Activated CD8-positive, alpha-beta memory T cell treated with anti-CD3 and anti-CD28 coated beads for 36 hours (primary cell): ENCODE measurements around the gene POMT2. TPM values are rescaled to one million over a fixed set of nuclear protein-coding genes. Genes with fewer than 3 reads are reported as not detected.
"Not testable (repeated sequence)": the region's sequence is repeated elsewhere in the genome, so short reads cannot be mapped to it uniquely, and the experiment has no call there.

ENCODE experiments used
- CTCF ChIA-PET: fragments of 350-600 bp; sonication (Branson Sonifier 250); formaldehyde crosslinking; loops from one replicate; lab custom pipeline; 2021; ENCODE audit warnings: antibody characterized with exemption; lab: Charles Lee
- POLR2A ChIA-PET: fragments of 350-600 bp; sonication (Branson Sonifier 250); formaldehyde crosslinking; loops from one replicate; lab custom pipeline; 2021; ENCODE audit warnings: antibody characterized with exemption; lab: Charles Lee
- total RNA-seq, 2 experiments: library from RNA; stranded (reverse); gene quantifications; one replicate each; pipeline ENCODE4 v1.2.3, GENCODE V29; 2021

Gene POMT2
- total RNA-seq, 2 experiments from 2014 or later: 23.7 to 26.5 TPM

- POLR2A ChIA-PET: no interaction called here
- CTCF ChIA-PET: interaction anchor here (0.6 to 1.7 kb wide), 2 partner anchors 14 to 22 kb away, joined by 3 to 6 read pairs; no protein-coding TSS in a partner anchor
These were observed 9.2 kb upstream of the POMT2 start for GRCh38 chr14:77329872-77330271.

- POLR2A ChIA-PET: no interaction called here
- CTCF ChIA-PET: interaction anchor here (1.5 kb wide), 1 partner anchor 26 kb away, joined by 6 read pairs; no protein-coding TSS in a partner anchor
These were observed 6.4 kb upstream of the POMT2 start for GRCh38 chr14:77327111-77327510.

- ChIA-PET POLR2A (no interaction called here), CTCF (interaction anchor here (1.5 kb wide), 1 partner anchor 25 kb away, joined by 6 read pairs; no protein-coding TSS in a partner anchor)
These were observed 5.0 kb upstream of the POMT2 start for GRCh38 chr14:77325746-77326094.

GRCh38 chr14:77324816-77325745, 4.4 kb upstream of the POMT2 start:
- ChIA-PET POLR2A (no interaction called here), CTCF (no interaction called here)

GRCh38 chr14:77324289-77324688, 3.6 kb upstream of the POMT2 start:
- ChIA-PET POLR2A (no interaction called here), CTCF (interaction anchor here (0.7 kb wide), 1 partner anchor 174 kb away, joined by 3 read pairs; no protein-coding TSS in a partner anchor)

GRCh38 chr14:77323571-77323970, 2.9 kb upstream of the POMT2 start:
- POLR2A ChIA-PET: no interaction called here
- CTCF ChIA-PET: no interaction called here

- ChIA-PET CTCF (no interaction called here), POLR2A (interaction anchor here (0.6 kb wide), 1 partner anchor 293 kb away, joined by 4 read pairs; no protein-coding TSS in a partner anchor)
These were observed 2.3 kb upstream of the POMT2 start for GRCh38 chr14:77322951-77323350.

- CTCF ChIA-PET: interaction anchor here (1.3 kb wide), 1 partner anchor 21 kb away, joined by 5 read pairs; no protein-coding TSS in a partner anchor
- POLR2A ChIA-PET: interaction anchor here (0.6 to 2.3 kb wide), 5 partner anchors 19 to 293 kb away, joined by 3 to 12 read pairs (median 4); partner anchors contain the start of genes SAMD15 and TMED8
These were observed 1.7 kb upstream of the POMT2 start for GRCh38 chr14:77322250-77322902.

- ChIA-PET POLR2A (no interaction called here), CTCF (interaction anchor here (1.4 kb wide), 1 partner anchor 18 kb away, joined by 5 read pairs; no protein-coding TSS in a partner anchor)
These were observed 1.3 kb downstream of the POMT2 start for GRCh38 chr14:77319422-77319821.

- POLR2A ChIA-PET: not testable (repeated sequence)
- CTCF ChIA-PET: interaction anchor here (0.7 kb wide), 1 partner anchor 52 kb away, joined by 3 read pairs; no protein-coding TSS in a partner anchor
These were observed 1.9 kb downstream of the POMT2 start for GRCh38 chr14:77318756-77319155.

GRCh38 chr14:77318006-77318553, 2.6 kb downstream of the POMT2 start:
- ChIA-PET POLR2A (no interaction called here), CTCF (interaction anchor here (0.6 to 3.3 kb wide), 2 partner anchors 77 to 165 kb away, joined by 3 to 24 read pairs; no protein-coding TSS in a partner anchor)

GRCh38 chr14:77316872-77317301, 3.8 kb downstream of the POMT2 start:
- POLR2A ChIA-PET: interaction anchor here (0.6 kb wide), 1 partner anchor 1063 kb away, joined by 3 read pairs; no protein-coding TSS in a partner anchor
- CTCF ChIA-PET: interaction anchor here (0.6 to 3.3 kb wide), 7 partner anchors 10 to 164 kb away, joined by 3 to 53 read pairs (median 5); no protein-coding TSS in a partner anchor

- ChIA-PET CTCF (interaction anchor here (0.6 to 3.3 kb wide), 17 partner anchors 9 to 443 kb away, joined by 3 to 53 read pairs (median 4); partner anchors contain the start of gene ZDHHC22), POLR2A (interaction anchor here (1.0 to 1.3 kb wide), 2 partner anchors 13 to 61 kb away, joined by 4 to 5 read pairs; partner anchors contain the start of gene TMED8)
These were observed 4.5 kb downstream of the POMT2 start for GRCh38 chr14:77316195-77316505.

GRCh38 chr14:77314539-77315457, 5.9 kb downstream of the POMT2 start:
- ChIA-PET CTCF (interaction anchor here (0.6 to 3.3 kb wide), 10 partner anchors 12 to 442 kb away, joined by 3 to 53 read pairs (median 4); partner anchors contain the start of gene ZDHHC22), POLR2A (interaction anchor here (1.3 kb wide), 1 partner anchor 12 kb away, joined by 5 read pairs; no protein-coding TSS in a partner anchor)

GRCh38 chr14:77314043-77314442, 6.6 kb downstream of the POMT2 start:
- ChIA-PET POLR2A (no interaction called here), CTCF (no interaction called here)

- POLR2A ChIA-PET: no interaction called here
- CTCF ChIA-PET: interaction anchor here (1.4 to 1.5 kb wide), 2 partner anchors 10 to 12 kb away, joined by 5 to 7 read pairs; no protein-coding TSS in a partner anchor
These were observed 7.3 kb downstream of the POMT2 start for GRCh38 chr14:77313371-77313770.

GRCh38 chr14:77311217-77311616, 9.5 kb downstream of the POMT2 start:
- CTCF ChIA-PET: no interaction called here

GRCh38 chr14:77310026-77310425, 10.7 kb downstream of the POMT2 start:
- POLR2A ChIA-PET: no interaction called here
- CTCF ChIA-PET: no interaction called here

More at GRCh38 chr14:77311217-77311616, 9.5 kb downstream of the POMT2 start:
- POLR2A ChIA-PET: no interaction called here
